Esophagus muscularis mucosa (tissue), 4 donors: ENCODE data around the gene GTF2A2.

Source experiments
- EP300 ChIP-seq: sonication (generic); formaldehyde crosslinking; IDR thresholded peaks from one replicate; pipeline ENCODE4 v1.6.1; 2017; ENCODE audit warnings: antibody characterized with exemption
- POLR2A ChIP-seq: fragments of 450-650 bp; IDR thresholded peaks from one replicate; pipeline ENCODE4 v1.6.1; 2017; ENCODE audit warnings: antibody characterized with exemption, moderate library complexity, mild to moderate bottlenecking, low read depth
- TF ChIP-seq, protein P1 (sequence below), 3 experiments: fragments of 200-600 bp in 2 of 3; fragments of 450-650 bp in 1 of 3; sonication (generic) in 2 of 3; IDR thresholded peaks; one replicate each; pipeline ENCODE4 v1.5.1; 2017 to 2019; ENCODE audit warnings: antibody characterized with exemption in 3 of 3, mild to moderate bottlenecking in 2 of 3, moderate library complexity in 1 of 3

DNA sequence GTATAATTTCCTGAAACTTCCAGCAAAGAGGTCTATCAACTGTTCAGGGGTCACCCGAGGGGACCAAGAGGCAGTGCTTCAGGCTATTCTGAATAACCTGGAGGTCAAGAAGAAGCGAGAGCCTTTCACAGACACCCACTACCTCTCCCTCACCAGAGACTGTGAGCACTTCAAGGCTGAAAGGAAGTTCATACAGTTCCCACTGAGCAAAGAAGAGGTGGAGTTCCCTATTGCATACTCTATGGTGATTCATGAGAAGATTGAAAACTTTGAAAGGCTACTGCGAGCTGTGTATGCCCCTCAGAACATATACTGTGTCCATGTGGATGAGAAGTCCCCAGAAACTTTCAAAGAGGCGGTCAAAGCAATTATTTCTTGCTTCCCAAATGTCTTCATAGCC lies 38.9 kb downstream of the GTF2A2 start:
- TF ChIP-seq POLR2A = no peak
- TF ChIP-seq, protein P1, sequence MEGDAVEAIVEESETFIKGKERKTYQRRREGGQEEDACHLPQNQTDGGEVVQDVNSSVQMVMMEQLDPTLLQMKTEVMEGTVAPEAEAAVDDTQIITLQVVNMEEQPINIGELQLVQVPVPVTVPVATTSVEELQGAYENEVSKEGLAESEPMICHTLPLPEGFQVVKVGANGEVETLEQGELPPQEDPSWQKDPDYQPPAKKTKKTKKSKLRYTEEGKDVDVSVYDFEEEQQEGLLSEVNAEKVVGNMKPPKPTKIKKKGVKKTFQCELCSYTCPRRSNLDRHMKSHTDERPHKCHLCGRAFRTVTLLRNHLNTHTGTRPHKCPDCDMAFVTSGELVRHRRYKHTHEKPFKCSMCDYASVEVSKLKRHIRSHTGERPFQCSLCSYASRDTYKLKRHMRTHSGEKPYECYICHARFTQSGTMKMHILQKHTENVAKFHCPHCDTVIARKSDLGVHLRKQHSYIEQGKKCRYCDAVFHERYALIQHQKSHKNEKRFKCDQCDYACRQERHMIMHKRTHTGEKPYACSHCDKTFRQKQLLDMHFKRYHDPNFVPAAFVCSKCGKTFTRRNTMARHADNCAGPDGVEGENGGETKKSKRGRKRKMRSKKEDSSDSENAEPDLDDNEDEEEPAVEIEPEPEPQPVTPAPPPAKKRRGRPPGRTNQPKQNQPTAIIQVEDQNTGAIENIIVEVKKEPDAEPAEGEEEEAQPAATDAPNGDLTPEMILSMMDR (IDR thresholded peaks at IDR 0.05) = no peak
- no peak for TF ChIP-seq EP300
